ENCODE measurements around the gene DNAJC27. TPM values are rescaled to one million over a fixed set of nuclear protein-coding genes. Genes with fewer than 3 reads are reported as not detected.

Gene DNAJC27
- total RNA-seq, 1 experiment from 2014 or later: 5.1 TPM

DNA sequence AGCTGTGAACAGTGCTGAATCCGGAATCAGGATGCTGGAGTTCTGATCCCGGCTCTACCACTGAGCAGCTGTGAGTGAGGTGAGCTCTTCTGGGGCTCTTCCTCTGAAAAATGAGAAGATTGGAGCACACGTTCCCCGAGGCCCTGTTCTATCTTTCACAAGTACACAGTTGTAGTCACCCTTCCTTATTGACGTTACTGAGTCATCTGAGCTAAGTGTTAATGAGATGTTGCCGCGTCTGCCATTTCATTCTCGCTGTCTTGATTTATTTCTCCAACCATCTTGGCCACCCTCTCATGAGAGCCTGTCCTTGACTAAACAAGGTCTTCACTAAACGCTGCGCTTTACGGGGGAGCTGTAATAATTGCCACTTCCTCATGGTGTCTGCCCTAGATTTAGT lies 38.2 kb upstream of the DNAJC27 start:
- no peaks in the 10 kb centered on the region for H3K9me3 ChIP-seq
- Mint-ChIP-seq H3K9me3 (ENCODE audit: unreplicated experiment) (no peaks in the 10 kb centered on the region), H3K4me3 (ENCODE audit: unreplicated experiment) (no peak overlapping the region), H3K36me3 (ENCODE audit: insufficient read depth, unreplicated experiment) (no peaks in the 10 kb centered on the region), H3K4me1 (ENCODE audit: low read depth, unreplicated experiment) (peaks cover 9% of the 10 kb centered on the region), H3K27ac (ENCODE audit: unreplicated experiment) (no peak overlapping the region), H3K27me3 (ENCODE audit: insufficient read depth, unreplicated experiment) (no peaks in the 10 kb centered on the region)
- TF ChIP-seq, protein P1, sequence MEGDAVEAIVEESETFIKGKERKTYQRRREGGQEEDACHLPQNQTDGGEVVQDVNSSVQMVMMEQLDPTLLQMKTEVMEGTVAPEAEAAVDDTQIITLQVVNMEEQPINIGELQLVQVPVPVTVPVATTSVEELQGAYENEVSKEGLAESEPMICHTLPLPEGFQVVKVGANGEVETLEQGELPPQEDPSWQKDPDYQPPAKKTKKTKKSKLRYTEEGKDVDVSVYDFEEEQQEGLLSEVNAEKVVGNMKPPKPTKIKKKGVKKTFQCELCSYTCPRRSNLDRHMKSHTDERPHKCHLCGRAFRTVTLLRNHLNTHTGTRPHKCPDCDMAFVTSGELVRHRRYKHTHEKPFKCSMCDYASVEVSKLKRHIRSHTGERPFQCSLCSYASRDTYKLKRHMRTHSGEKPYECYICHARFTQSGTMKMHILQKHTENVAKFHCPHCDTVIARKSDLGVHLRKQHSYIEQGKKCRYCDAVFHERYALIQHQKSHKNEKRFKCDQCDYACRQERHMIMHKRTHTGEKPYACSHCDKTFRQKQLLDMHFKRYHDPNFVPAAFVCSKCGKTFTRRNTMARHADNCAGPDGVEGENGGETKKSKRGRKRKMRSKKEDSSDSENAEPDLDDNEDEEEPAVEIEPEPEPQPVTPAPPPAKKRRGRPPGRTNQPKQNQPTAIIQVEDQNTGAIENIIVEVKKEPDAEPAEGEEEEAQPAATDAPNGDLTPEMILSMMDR (IDR thresholded peaks at IDR 0.05; ENCODE audit: insufficient read depth in 1 of 2, low read depth in 1 of 2, low read length in 1 of 2, severe bottlenecking in 1 of 2, unreplicated experiment in 1 of 2): no peak
- no peaks in the 10 kb centered on the region for H3K36me3 ChIP-seq (ENCODE audit: control insufficient read depth, insufficient read depth, low read length)
- intact Hi-C loops (cut with micrococcal nuclease; ENCODE audit: unreplicated experiment): loop anchor here (5.0 kb wide), 1 partner anchor 32 kb away; the partner anchor contains the start of gene EFR3B
- ChIA-PET POLR2A (no interaction called here), CTCF (interaction anchor here (0.7 kb wide), 1 partner anchor 352 kb away, joined by 3 read pairs; no protein-coding TSS in a partner anchor)
- DNase-seq: no peak
- H3K4me3 ChIP-seq (ENCODE audit: low read depth, low read length): no peak overlapping the region
- BruUV-seq (replicated peaks): no TSS peak
- H3K27me3 ChIP-seq (replicated peaks; ENCODE audit: control insufficient read depth, insufficient read depth, low read length): no peaks in the 10 kb centered on the region
- peaks cover 6% of the 10 kb centered on the region for H3K4me1 ChIP-seq

DNA sequence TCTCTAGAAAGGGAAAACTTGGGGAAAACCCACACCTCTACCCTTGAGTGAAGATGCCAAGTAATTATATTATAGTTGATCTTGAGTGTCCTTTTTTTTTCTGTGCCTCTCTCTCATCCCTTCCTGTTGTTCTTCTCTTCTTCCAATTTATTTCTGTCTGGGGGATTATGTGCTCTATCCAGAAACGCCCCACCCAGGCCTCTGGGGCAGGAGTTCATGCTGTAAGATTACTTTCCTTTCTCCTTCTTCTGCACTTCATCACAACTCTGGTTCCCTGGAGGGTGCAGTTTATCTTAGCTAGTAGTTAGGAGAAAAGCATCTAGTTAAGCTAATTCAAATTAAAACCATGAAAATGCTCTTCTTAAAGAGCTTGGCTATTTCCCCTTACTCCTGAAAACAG lies 30.3 kb upstream of the DNAJC27 start:
- intact Hi-C loops (cut with micrococcal nuclease; ENCODE audit: unreplicated experiment): no loop called here
- H3K27ac Mint-ChIP-seq (ENCODE audit: unreplicated experiment): no peak overlapping the region
- Histone ChIP-seq H3K27me3 (replicated peaks; ENCODE audit: control insufficient read depth, insufficient read depth, low read length) (no peaks in the 10 kb centered on the region), H3K4me3 (ENCODE audit: low read depth, low read length) (no peak overlapping the region), H3K36me3 (ENCODE audit: control insufficient read depth, insufficient read depth, low read length) (no peaks in the 10 kb centered on the region), H3K9me3 (no peaks in the 10 kb centered on the region), H3K4me1 (no peaks in the 10 kb centered on the region)
- BruUV-seq (replicated peaks): no TSS peak
- ChIA-PET CTCF (no interaction called here), POLR2A (no interaction called here)
- TF ChIP-seq, protein P1 (IDR thresholded peaks at IDR 0.05; ENCODE audit: insufficient read depth in 1 of 2, low read depth in 1 of 2, low read length in 1 of 2, severe bottlenecking in 1 of 2, unreplicated experiment in 1 of 2): no peak
- no peak for DNase-seq
- no peaks in the 10 kb centered on the region for H3K36me3 Mint-ChIP-seq (ENCODE audit: insufficient read depth, unreplicated experiment)
- no peaks in the 10 kb centered on the region for H3K27me3 Mint-ChIP-seq (ENCODE audit: insufficient read depth, unreplicated experiment)
- no peak overlapping the region for H3K4me3 Mint-ChIP-seq (ENCODE audit: unreplicated experiment)
- no peaks in the 10 kb centered on the region for H3K9me3 Mint-ChIP-seq (ENCODE audit: unreplicated experiment)
- H3K4me1 Mint-ChIP-seq (ENCODE audit: low read depth, unreplicated experiment): peaks cover 2% of the 10 kb centered on the region

DNA sequence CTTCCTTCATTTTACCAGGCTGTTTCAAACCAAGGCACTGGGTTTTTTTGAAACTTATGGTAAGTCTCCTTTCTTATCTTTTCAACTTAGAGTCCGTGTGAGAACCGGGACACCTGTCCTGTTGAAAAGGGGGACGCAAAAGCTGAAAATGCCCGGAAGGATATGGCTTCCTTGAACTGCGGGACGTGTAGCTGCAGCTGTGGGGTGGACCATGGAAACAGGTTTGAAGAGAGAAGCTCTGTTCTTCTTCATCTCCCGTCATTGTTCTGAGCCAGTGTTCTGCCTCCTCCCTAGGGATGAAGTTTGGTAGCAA lies 29.5 kb upstream of the DNAJC27 start:
- CTCF ChIA-PET: no interaction called here
- no peaks in the 10 kb centered on the region for H3K4me1 ChIP-seq
- POLR2A ChIA-PET: no interaction called here
- H3K36me3 Mint-ChIP-seq (ENCODE audit: insufficient read depth, unreplicated experiment): no peaks in the 10 kb centered on the region
- H3K27me3 Mint-ChIP-seq (ENCODE audit: insufficient read depth, unreplicated experiment): no peaks in the 10 kb centered on the region
- H3K4me3 Mint-ChIP-seq (ENCODE audit: unreplicated experiment): no peak overlapping the region
- no peak for DNase-seq
- TF ChIP-seq, protein P1 (IDR thresholded peaks at IDR 0.05; ENCODE audit: insufficient read depth in 1 of 2, low read depth in 1 of 2, low read length in 1 of 2, severe bottlenecking in 1 of 2, unreplicated experiment in 1 of 2): no peak
- intact Hi-C loops (cut with micrococcal nuclease; ENCODE audit: unreplicated experiment): no loop called here
- peaks cover 7% of the 10 kb centered on the region for H3K4me1 Mint-ChIP-seq (ENCODE audit: low read depth, unreplicated experiment)
- H3K36me3 ChIP-seq (ENCODE audit: control insufficient read depth, insufficient read depth, low read length): no peaks in the 10 kb centered on the region
- no peak overlapping the region for H3K27ac Mint-ChIP-seq (ENCODE audit: unreplicated experiment)
- no peaks in the 10 kb centered on the region for H3K27me3 ChIP-seq (replicated peaks; ENCODE audit: control insufficient read depth, insufficient read depth, low read length)
- no peak overlapping the region for H3K4me3 ChIP-seq (ENCODE audit: low read depth, low read length)
- H3K9me3 Mint-ChIP-seq (ENCODE audit: unreplicated experiment): no peaks in the 10 kb centered on the region
- no peaks in the 10 kb centered on the region for H3K9me3 ChIP-seq
- BruUV-seq (replicated peaks): no TSS peak

Measured in Caco-2 (cell line).